Measurements from ENCODE around the gene NFE2L3. TPM values are rescaled to one million over a fixed set of nuclear protein-coding genes. Genes with fewer than 3 reads are reported as not detected.
"Not testable (repeated sequence)": the region's sequence is repeated elsewhere in the genome, so short reads cannot be mapped to it uniquely, and the experiment has no call there.

Gene NFE2L3
- total RNA-seq, 1 experiment from 2014 or later = 2.2 TPM

DNA sequence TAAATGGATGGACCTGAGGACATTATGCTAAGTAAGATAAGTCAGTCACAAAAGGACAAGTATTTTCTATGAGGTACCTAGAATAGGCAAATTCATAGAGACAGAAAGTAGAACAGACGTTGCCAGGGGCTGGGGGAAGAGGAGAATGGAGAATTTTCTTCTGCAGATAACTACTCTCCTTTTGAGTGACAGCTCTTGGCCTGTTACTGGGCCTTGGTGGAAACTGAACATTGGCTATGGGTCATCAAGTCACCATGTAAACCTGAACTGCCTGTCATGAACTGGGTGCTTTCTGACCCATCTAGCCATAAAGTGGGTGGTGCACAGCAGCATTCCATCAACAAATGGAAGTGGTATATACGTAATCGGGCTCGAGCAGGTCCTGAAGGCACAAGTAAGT is 29.3 kb upstream of the NFE2L3 start:
- peaks cover 5% of the 10 kb centered on the region for H3K9me3 Mint-ChIP-seq (ENCODE audit: unreplicated experiment)
- POLR2A ChIA-PET = no interaction called here

DNA sequence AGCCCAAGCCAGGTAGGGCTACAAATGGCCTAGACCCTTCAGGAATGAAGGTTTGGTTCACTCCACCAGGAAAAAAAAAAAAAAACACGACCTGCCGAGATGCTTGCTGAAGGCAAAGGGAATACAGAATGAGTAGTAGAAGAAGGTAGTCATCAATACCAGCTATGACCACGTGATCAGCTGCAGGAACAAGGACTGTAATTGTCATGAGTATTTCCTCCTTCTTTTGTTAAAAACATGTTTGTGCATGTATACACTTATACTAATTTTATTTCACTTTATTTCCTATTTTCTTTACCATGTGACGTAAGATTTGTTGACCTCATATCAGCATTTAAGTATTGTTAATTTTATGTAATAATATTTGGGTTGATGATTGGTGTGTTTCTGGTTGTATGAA is 27.2 kb upstream of the NFE2L3 start:
- H3K9me3 Mint-ChIP-seq (ENCODE audit: unreplicated experiment); DNase-seq (ENCODE audit: unreplicated experiment); POLR2A ChIA-PET; H3K36me3 Mint-ChIP-seq (ENCODE audit: insufficient read depth, unreplicated experiment); intact Hi-C loops (cut with micrococcal nuclease); H3K4me3 Mint-ChIP-seq (ENCODE audit: unreplicated experiment); BruUV-seq (replicated peaks); H3K4me1 Mint-ChIP-seq (ENCODE audit: insufficient read depth, unreplicated experiment); H3K27ac Mint-ChIP-seq (ENCODE audit: low read depth, unreplicated experiment); H3K27me3 Mint-ChIP-seq (ENCODE audit: insufficient read depth, unreplicated experiment): not testable (repeated sequence)
- CTCF ChIA-PET = interaction anchor here (0.6 kb wide), 1 partner anchor 11 kb away, joined by 3 read pairs; no protein-coding TSS in a partner anchor

More for the DNA sequence above, 29.3 kb upstream of the NFE2L3 start:
- intact Hi-C loops (cut with micrococcal nuclease) = no loop called here
- no peak overlapping the region for H3K27ac Mint-ChIP-seq (ENCODE audit: low read depth, unreplicated experiment)
- CTCF ChIA-PET = no interaction called here
- BruUV-seq (replicated peaks) = no TSS peak
- H3K4me1 Mint-ChIP-seq (ENCODE audit: insufficient read depth, unreplicated experiment) = no peaks in the 10 kb centered on the region
- DNase-seq (ENCODE audit: unreplicated experiment) = no peak
- H3K27me3 Mint-ChIP-seq (ENCODE audit: insufficient read depth, unreplicated experiment) = peaks cover 10% of the 10 kb centered on the region
- TF ChIP-seq, protein P1, sequence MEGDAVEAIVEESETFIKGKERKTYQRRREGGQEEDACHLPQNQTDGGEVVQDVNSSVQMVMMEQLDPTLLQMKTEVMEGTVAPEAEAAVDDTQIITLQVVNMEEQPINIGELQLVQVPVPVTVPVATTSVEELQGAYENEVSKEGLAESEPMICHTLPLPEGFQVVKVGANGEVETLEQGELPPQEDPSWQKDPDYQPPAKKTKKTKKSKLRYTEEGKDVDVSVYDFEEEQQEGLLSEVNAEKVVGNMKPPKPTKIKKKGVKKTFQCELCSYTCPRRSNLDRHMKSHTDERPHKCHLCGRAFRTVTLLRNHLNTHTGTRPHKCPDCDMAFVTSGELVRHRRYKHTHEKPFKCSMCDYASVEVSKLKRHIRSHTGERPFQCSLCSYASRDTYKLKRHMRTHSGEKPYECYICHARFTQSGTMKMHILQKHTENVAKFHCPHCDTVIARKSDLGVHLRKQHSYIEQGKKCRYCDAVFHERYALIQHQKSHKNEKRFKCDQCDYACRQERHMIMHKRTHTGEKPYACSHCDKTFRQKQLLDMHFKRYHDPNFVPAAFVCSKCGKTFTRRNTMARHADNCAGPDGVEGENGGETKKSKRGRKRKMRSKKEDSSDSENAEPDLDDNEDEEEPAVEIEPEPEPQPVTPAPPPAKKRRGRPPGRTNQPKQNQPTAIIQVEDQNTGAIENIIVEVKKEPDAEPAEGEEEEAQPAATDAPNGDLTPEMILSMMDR (IDR thresholded peaks at IDR 0.05; ENCODE audit: unreplicated experiment) = no peak
- H3K4me3 Mint-ChIP-seq (ENCODE audit: unreplicated experiment) = no peak overlapping the region
- H3K36me3 Mint-ChIP-seq (ENCODE audit: insufficient read depth, unreplicated experiment) = no peaks in the 10 kb centered on the region

DNA sequence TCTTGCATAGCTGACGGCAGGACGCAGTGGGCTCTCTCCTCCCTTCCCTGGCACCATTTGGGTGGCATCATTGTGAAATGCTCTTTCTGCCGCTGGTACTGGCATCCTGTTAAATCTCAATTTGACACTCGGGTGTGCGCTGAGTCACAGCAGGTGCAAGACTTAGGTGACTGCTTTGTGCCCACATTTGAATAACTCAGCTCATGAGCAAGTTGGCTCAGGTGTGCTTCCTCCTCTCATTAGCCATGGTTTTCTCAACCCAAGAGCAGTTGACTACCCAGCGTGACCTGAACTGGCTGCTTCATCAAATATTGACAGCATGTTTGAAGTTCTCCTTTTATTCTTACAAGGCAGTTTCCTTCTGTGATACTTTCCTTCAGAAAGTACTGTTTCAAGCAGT is 24.6 kb upstream of the NFE2L3 start:
- BruUV-seq (replicated peaks) = no TSS peak
- H3K36me3 Mint-ChIP-seq (ENCODE audit: insufficient read depth, unreplicated experiment) = no peaks in the 10 kb centered on the region
- TF ChIP-seq, protein P1 (IDR thresholded peaks at IDR 0.05; ENCODE audit: unreplicated experiment) = no peak
- no peak overlapping the region for H3K27ac Mint-ChIP-seq (ENCODE audit: low read depth, unreplicated experiment)
- intact Hi-C loops (cut with micrococcal nuclease) = no loop called here
- POLR2A ChIA-PET = interaction anchor here (1.0 kb wide), 1 partner anchor 8 kb away, joined by 4 read pairs; no protein-coding TSS in a partner anchor
- no peak overlapping the region for H3K4me3 Mint-ChIP-seq (ENCODE audit: unreplicated experiment)
- peaks cover 5% of the 10 kb centered on the region for H3K9me3 Mint-ChIP-seq (ENCODE audit: unreplicated experiment)
- H3K4me1 Mint-ChIP-seq (ENCODE audit: insufficient read depth, unreplicated experiment) = no peaks in the 10 kb centered on the region
- peak; percentile 3 for DNase-seq (ENCODE audit: unreplicated experiment)
- CTCF ChIA-PET = interaction anchor here (0.5 to 2.9 kb wide), 2 partner anchors 16 to 37 kb away, joined by 3 to 19 read pairs; no protein-coding TSS in a partner anchor
- no peaks in the 10 kb centered on the region for H3K27me3 Mint-ChIP-seq (ENCODE audit: insufficient read depth, unreplicated experiment)

DNA sequence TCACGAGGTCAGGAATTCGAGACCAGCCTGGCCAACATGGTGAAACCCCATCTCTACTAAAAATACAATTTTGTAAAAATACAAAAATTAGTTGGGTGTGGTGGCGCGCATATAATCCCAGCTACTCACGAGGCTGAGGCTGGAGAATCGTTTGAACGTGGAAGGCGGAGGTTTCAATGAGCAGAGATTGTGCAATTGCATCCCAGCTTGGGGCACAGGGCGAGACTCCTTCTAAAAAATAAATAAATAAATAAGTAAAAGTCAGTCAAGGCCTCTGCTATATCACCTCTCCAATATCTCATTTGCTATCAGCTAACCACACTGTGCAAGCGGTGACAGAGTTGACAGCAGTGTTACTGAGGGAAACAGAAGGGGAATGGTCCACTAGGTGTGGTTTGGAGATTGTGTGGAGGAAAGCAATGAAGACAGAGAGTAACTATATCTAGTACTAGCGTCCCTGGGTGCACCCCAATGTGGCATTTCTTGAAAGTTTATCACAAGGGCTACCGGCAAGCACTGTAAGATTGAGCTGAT is 20.9 kb upstream of the NFE2L3 start:
- TF ChIP-seq, protein P1 (IDR thresholded peaks at IDR 0.05; ENCODE audit: unreplicated experiment) = no peak
- no peak overlapping the region for H3K4me3 Mint-ChIP-seq (ENCODE audit: unreplicated experiment)
- H3K4me1 Mint-ChIP-seq (ENCODE audit: insufficient read depth, unreplicated experiment) = no peaks in the 10 kb centered on the region
- no TSS peak for BruUV-seq (replicated peaks)
- H3K9me3 Mint-ChIP-seq (ENCODE audit: unreplicated experiment) = no peaks in the 10 kb centered on the region
- H3K36me3 Mint-ChIP-seq (ENCODE audit: insufficient read depth, unreplicated experiment) = no peaks in the 10 kb centered on the region
- POLR2A ChIA-PET = interaction anchor here (0.7 to 1.0 kb wide), 2 partner anchors 12 to 163 kb away, joined by 3 read pairs; no protein-coding TSS in a partner anchor
- H3K27me3 Mint-ChIP-seq (ENCODE audit: insufficient read depth, unreplicated experiment) = no peaks in the 10 kb centered on the region
- no peak overlapping the region for H3K27ac Mint-ChIP-seq (ENCODE audit: low read depth, unreplicated experiment)
- no peak for DNase-seq (ENCODE audit: unreplicated experiment)
- intact Hi-C loops (cut with micrococcal nuclease) = no loop called here
- CTCF ChIA-PET = interaction anchor here (0.6 to 1.6 kb wide), 4 partner anchors 10 to 375 kb away, joined by 3 to 6 read pairs (median 4); no protein-coding TSS in a partner anchor
